Naive thymus-derived CD8-positive, alpha-beta T cell (primary cell): ENCODE results near the gene TUBB4B. TPM values are rescaled to one million over a fixed set of nuclear protein-coding genes. Genes with fewer than 3 reads are reported as not detected.
"Not testable (repeated sequence)": the region's sequence is repeated elsewhere in the genome, so short reads cannot be mapped to it uniquely, and the experiment has no call there.

ENCODE experiments used
- ATAC-seq, 2 donors: fragments of 150-1000 bp; cut with Tn5 transposase in 1 of 2; sonication (Bioruptor Pico), chemical (Tn5 transposase) in 1 of 2; 1 replicate in 1 of 2; 2 replicates in 1 of 2; pipeline ENCODE4 v1.10.0; 2021; ENCODE audit warnings: mild to moderate bottlenecking in 2 of 2, moderate library complexity in 2 of 2
- POLR2A ChIA-PET: fragments of 350-600 bp; sonication (Branson Sonifier 250); formaldehyde crosslinking; loops from one replicate; lab custom pipeline; 2021; ENCODE audit warnings: antibody characterized with exemption; lab: Charles Lee
- DNase-seq, 10 donors: peaks; one replicate each; pipeline versions ENCODE4 v3.0.0 to v3.0.0-alpha.2; 2020 to 2022
- H3K27ac Mint-ChIP-seq, 10 donors: one replicate each; pipeline ENCODE4 v1.8.0; 2020 to 2022; ENCODE audit warnings: mild to moderate bottlenecking in 10 of 10, mixed read lengths in 10 of 10, moderate library complexity in 4 of 10, inconsistent platforms in 1 of 10
- H3K27me3 Mint-ChIP-seq, 5 donors: one replicate each; pipeline ENCODE4 v1.8.0; 2021 to 2022; ENCODE audit warnings: mixed read lengths in 5 of 5
- H3K36me3 Mint-ChIP-seq, 3 donors: one replicate each; pipeline ENCODE4 v1.8.0; 2020 to 2022; ENCODE audit warnings: mixed read lengths in 3 of 3, mild to moderate bottlenecking in 2 of 3, inconsistent platforms in 1 of 3
- H3K4me1 Mint-ChIP-seq, 4 donors: one replicate each; pipeline ENCODE4 v1.8.0; 2021 to 2022; ENCODE audit warnings: mixed read lengths in 4 of 4
- H3K4me3 Mint-ChIP-seq, 10 donors: one replicate each; pipeline ENCODE4 v1.8.0; 2020 to 2022; ENCODE audit warnings: mild to moderate bottlenecking in 10 of 10, mixed read lengths in 10 of 10, moderate library complexity in 6 of 10, inconsistent platforms in 1 of 10
- H3K9me3 Mint-ChIP-seq, 9 donors: one replicate each; pipeline ENCODE4 v1.8.0; 2020 to 2022; ENCODE audit warnings: mixed read lengths in 9 of 9, mild to moderate bottlenecking in 3 of 9, inconsistent platforms in 1 of 9, moderate library complexity in 1 of 9
- polyA plus RNA-seq, 3 donors: library from polyadenylated mRNA; unstranded; fragments of 300-500 nt; fragmentation: Illumina TruSeq; gene quantifications; one replicate each; pipeline ENCODE4 v1.2.3, GENCODE V29; 2021
- total RNA-seq, 8 experiments: library from RNA in 2 of 8; stranded (reverse) in 2 of 8; gene quantifications; one replicate each; pipeline ENCODE4 v1.2.3 and lab custom pipeline; 2021 to 2026

Gene TUBB4B
- total and polyA plus RNA-seq, 5 experiments from 2014 or later, result 10.8 to 60.2 (median 23.4) TPM

DNA sequence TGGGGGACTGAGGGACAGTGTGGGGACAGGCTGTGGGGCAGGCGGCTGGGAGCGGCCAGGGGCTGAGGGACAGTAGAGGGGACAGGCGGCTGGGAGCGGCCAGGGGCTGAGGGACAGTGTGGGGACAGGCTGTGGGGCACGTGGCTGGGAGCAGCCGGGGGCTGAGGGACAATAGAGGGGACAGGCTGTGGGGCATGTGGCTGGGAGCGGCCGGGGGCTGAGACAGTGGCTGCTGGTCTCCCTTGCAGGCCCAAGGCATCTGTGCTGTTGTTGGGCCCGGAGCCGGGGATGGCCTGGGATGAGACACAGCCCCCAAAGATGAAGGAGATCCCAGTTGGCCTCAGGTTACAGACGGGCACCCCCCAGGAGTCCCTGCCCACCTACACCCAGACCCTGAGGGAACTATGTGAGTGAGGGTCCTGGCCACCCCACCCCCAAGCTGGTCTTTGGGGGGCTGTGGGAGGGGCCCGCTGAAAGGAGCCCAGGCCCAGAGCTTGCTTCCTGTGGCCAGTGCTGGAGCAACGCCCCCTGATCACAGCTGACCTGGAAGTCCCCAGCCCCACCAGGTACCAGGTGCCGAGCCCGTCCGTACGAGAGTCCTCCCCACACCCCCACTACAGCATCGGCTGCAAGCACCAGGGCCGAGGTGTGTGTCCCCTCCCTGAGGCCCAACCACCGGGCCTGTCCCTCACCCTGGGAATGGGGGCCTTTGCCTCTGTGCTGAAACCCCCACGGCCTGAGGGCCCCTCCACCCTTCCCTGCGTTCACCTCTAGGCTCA lies 10.6 kb downstream of the TUBB4B start:
- no peaks in the 10 kb centered on the region for H3K27me3 Mint-ChIP-seq

DNA sequence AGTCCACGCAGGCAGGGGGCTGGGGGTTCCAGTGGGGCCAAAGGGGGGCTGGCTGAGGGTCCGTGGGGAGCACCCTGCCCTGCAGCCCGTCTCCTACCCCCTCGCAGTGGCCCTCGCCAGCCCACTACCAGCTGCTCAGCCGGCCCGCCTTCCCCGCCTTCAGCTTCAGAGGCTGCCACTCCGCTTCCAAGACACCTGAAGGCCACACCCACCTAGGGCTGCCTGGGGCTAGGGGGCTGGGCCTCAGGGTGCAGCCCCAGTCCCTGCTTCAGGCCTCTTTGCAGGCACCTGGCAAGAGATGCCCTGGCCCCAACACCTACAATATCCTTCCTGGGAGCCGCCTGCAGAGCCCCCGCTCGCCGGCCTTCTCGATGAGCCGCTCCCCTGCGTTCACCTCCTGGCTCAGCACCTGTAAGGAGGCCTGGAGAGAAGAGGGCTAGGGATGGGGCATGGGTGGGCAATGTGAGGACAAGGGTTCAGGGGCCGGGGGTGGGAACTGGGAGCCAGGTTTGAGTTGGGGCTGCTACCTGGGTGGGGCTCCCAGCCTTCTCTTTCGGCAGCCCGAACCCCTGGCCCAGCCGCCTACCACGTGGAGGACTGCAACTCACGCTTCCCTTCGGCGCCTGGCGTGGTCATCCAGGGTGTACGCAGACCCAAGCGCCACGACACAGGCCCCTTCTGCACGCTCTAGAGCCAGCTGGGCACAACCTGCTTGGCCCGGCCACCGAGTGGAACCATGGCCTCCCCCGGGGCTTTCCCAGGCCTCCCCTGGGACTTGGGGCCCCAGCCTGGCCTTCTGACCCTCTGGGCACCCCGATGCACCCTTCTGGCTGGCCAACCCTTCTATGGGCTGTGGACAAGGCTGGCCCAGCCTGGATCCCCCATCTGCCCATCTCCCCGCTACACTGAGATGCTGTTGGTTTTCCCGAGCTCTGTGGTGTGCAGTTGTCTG lies 11.7 kb downstream of the TUBB4B start:
- Mint-ChIP-seq H3K9me3 (no peaks in the 10 kb centered on the region), H3K27ac (no peak overlapping the region), H3K4me1 (peaks cover 4 to 20% (median 12%) of the 10 kb centered on the region in 4 donors), H3K36me3 (peaks cover 0 to 3% (median 0%) of the 10 kb centered on the region in 3 donors), H3K27me3 (no peaks in the 10 kb centered on the region), H3K4me3 (no peak overlapping the region)
- DNase-seq, result no peak
- POLR2A ChIA-PET, result interaction anchor here (0.6 to 8.2 kb wide), 2 partner anchors 11 to 121 kb away, joined by 4 to 139 read pairs; partner anchors contain the start of gene TUBB4B
- no peak for ATAC-seq

More for the DNA sequence above, 10.6 kb downstream of the TUBB4B start:
- Mint-ChIP-seq H3K4me3 (no peak overlapping the region), H3K9me3 (no peaks in the 10 kb centered on the region), H3K4me1 (peaks cover 4 to 15% (median 10%) of the 10 kb centered on the region in 4 donors), H3K27ac (peak overlapping the region in 1 of 10 donors; percentile 40), H3K36me3 (peaks cover 0 to 3% (median 0%) of the 10 kb centered on the region in 3 donors)
- POLR2A ChIA-PET, result interaction anchor here (0.6 to 8.2 kb wide), 3 partner anchors 10 to 193 kb away, joined by 3 to 139 read pairs (median 7); partner anchors contain the start of gene TUBB4B
- DNase-seq, result no peak
- ATAC-seq, result no peak

DNA sequence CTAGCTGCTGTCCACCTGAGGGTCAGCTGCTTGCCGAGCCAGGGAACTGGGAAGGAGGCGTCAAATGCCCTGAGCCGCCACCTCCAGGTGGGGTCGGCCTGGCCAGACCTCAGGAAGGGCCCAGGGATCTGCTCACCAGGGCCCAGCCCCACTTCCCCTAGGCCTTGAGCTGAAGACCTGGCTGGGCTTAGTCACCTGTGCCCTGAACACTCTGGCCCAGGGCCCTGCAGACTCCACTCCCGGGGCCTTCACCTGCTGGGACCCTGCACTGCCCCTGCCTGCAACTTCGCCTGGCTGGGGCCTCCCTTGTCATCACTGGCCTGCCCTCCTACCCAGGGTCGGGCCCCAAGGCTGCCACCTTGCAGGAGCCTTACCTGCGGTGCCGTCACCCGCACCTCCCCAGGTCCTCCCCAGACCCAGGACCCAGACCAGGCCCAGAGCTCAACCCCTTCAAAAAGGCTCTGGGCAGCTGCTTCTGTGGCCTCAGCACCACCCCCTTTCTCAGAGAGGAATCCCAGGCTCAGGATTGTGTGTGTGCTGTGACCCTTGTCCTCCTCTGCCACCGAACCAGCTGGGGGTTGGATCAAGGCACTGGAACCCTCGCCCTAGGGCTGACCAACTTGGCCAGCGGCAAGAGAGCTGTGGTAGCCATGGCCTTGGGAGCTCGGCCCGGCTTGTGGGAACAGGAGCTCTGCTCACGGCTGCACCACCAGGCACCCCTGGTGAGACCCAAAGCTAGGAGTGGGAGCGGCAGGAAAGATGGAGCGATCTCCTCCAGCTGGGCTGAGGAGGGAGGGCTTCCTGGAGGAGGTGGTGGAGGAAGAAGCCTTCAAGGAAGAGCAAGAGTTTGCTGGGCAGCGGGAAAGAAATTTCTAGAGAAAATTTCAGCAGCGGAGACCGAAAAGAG lies 12.9 kb downstream of the TUBB4B start:
- H3K36me3 Mint-ChIP-seq, result peaks cover 0 to 8% (median 0%) of the 10 kb centered on the region in 3 donors
- peaks cover 4 to 20% (median 12%) of the 10 kb centered on the region in 4 donors for H3K4me1 Mint-ChIP-seq
- ATAC-seq, result no peak
- H3K27me3 Mint-ChIP-seq, result no peaks in the 10 kb centered on the region
- peak overlapping the region in 8 of 10 donors; percentile 53 to 89 (median 78) for H3K27ac Mint-ChIP-seq
- no peak for DNase-seq
- H3K4me3 Mint-ChIP-seq, result peak overlapping the region; percentile 79 to 92 (median 86)
- H3K9me3 Mint-ChIP-seq, result no peaks in the 10 kb centered on the region
- POLR2A ChIA-PET, result interaction anchor here (0.6 to 8.2 kb wide), 15 partner anchors 11 to 326 kb away, joined by 3 to 139 read pairs (median 4); partner anchors contain the start of genes MAN1B1, NRARP, PNPLA7 and SSNA1

DNA sequence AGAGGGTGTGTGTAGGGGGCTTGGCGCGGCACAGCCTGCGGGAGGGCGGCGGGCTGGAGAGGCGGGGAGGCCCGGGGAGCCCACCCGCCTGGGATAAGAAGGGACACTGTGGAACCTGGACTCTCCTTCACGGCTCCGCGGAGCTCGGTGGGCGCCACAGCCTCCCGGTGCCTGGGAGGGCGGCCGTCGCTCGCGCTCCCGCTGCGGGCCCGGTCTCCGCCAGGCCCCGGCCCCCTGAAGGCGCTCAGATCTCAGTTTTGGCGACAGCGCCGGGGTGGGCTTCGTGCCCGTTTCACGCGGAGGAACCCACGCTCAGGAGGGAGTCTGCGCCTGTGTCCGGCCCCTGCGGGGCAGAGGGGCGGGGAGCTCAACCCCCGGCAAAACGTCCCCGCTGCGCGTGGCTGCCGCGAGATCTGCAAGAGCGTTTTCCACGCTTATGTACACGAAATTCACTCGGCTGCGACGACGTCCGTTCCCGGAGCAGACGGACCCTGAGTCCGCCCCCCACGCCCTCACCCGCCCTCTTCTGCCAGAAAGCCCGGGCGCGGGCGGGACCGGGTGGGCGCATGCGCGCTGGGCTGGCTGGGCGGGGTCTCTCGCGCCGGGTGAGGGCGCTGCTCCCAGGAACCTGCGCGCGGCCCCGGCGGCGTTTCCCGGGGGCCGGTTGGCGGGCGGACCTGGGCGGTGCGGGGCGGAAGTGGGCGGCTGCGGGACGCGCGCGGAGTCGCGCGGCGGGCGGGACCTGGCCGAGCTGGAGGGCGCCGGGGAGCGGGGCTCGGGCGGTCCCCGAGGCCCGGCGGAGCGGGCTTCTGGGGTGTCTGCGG lies 13.7 kb downstream of the TUBB4B start, which contains the start of gene NELFB:
Gene NELFB (plus strand): TSS at position 704 of the 824 bp plus-strand sequence.
- Mint-ChIP-seq H3K4me1 (peaks cover 4 to 20% (median 12%) of the 10 kb centered on the region in 4 donors), H3K36me3 (peaks cover 0 to 13% (median 0%) of the 10 kb centered on the region in 3 donors), H3K4me3 (peak within 1 kb of the TSS; percentile 84 to 96 (median 87)), H3K9me3 (no peaks in the 10 kb centered on the region), H3K27ac (peak within 1 kb of the TSS; percentile 41 to 89 (median 78)), H3K27me3 (no peaks in the 10 kb centered on the region)
- peak; percentile 89 to 99 (median 96) for DNase-seq
- ATAC-seq, result peak; percentile 90
- POLR2A ChIA-PET, result interaction anchor here (0.6 to 8.2 kb wide), 16 partner anchors 10 to 325 kb away, joined by 3 to 139 read pairs (median 4); partner anchors contain the start of genes EXD3, MAN1B1, NRARP and PNPLA7

DNA sequence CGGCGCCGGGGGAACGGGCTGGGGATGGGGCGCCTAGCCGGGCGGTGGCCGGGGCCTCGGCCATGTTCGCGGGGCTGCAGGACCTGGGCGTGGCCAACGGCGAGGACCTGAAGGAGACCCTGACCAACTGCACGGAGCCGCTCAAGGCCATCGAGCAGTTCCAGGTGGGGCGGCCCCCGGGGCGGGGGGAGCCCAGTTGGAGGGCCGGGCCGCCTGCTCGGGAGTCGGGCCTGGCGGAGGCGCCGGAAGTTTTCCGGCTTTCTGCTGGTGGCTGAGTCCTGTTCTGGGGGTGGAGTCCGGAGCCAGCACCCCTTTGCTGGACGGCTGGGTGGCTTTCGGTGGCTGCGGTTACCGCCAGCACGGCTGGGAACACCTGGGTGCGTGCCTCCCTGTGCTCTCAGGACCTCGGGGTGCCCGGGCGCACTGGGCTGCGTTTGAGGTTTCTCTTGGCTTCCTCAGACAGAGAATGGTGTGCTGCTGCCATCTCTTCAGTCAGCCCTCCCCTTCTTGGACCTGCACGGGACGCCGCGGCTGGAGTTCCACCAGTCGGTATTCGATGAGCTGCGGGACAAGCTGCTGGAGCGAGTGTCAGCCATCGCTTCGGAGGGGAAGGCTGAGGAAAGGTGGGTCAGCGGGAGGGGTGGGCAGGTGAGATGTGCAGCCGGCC lies 14.5 kb downstream of the TUBB4B start:
- H3K4me3 Mint-ChIP-seq, result peak overlapping the region; percentile 84 to 96 (median 87)
- DNase-seq (peak in 1 of 10 donors; percentile 35), ATAC-seq (peak in 1 of 2 donors; percentile 6)
- peaks cover 4 to 20% (median 12%) of the 10 kb centered on the region in 4 donors for H3K4me1 Mint-ChIP-seq
- POLR2A ChIA-PET, result interaction anchor here (1.0 to 8.2 kb wide), 12 partner anchors 10 to 295 kb away, joined by 3 to 139 read pairs (median 4); partner anchors contain the start of genes EXD3, MAN1B1, PNPLA7 and SSNA1
- H3K9me3 Mint-ChIP-seq, result no peaks in the 10 kb centered on the region
- peaks cover 0 to 13% (median 0%) of the 10 kb centered on the region in 3 donors for H3K36me3 Mint-ChIP-seq
- no peaks in the 10 kb centered on the region for H3K27me3 Mint-ChIP-seq
- H3K27ac Mint-ChIP-seq, result peak overlapping the region in 9 of 10 donors; percentile 25 to 89 (median 66)

DNA sequence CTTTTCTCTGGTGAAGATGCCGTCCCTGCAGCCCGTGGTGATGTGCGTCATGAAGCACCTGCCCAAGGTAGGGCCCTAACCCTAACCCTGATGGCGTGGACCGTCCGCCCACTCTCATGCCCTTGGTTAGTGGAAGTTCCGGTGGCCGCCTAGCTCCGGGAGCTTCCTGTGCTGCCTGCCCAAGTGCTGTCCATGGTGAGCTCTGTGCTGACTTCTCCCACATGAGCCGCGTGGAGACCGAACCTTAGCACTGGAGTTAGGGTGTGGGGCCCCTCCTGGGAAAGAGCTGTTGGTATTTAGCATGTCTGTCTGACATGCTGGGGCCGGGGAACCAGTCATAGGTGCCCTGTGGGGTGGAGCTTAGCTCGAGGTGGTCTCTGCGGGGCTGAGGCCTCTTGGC lies 15.3 kb downstream of the TUBB4B start:
- peaks cover 4 to 20% (median 12%) of the 10 kb centered on the region in 4 donors for H3K4me1 Mint-ChIP-seq
- no peak for DNase-seq

DNA sequence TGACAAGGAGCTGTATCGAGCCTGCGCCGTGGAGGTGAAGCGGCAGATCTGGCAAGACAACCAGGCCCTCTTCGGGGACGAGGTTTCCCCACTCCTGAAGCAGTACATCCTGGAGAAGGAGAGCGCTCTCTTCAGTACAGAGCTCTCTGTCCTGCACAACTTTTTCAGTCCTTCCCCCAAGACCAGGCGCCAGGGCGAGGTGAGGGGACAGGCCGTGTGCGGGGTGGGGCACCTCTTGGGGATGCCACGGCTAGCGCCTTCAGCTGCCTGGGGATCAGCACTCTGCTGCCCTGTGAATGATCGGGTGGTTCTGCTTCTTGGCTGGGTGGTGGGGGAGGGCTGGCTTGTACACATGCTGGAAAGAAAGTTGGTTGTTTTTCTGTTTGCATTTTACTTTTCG lies 15.8 kb downstream of the TUBB4B start:
- Mint-ChIP-seq H3K4me1 (peaks cover 4 to 22% (median 15%) of the 10 kb centered on the region in 4 donors), H3K36me3 (peaks cover 0 to 22% (median 3%) of the 10 kb centered on the region in 3 donors), H3K27ac (peak overlapping the region in 1 of 10 donors; percentile 19)

More for the DNA sequence above, 15.3 kb downstream of the TUBB4B start:
- H3K9me3 Mint-ChIP-seq, result no peaks in the 10 kb centered on the region
- no peaks in the 10 kb centered on the region for H3K27me3 Mint-ChIP-seq
- peak overlapping the region; percentile 84 to 96 (median 87) for H3K4me3 Mint-ChIP-seq
- peak overlapping the region in 1 of 10 donors; percentile 11 for H3K27ac Mint-ChIP-seq
- H3K36me3 Mint-ChIP-seq, result peaks cover 0 to 17% (median 0%) of the 10 kb centered on the region in 3 donors
- POLR2A ChIA-PET, result interaction anchor here (0.6 to 8.2 kb wide), 9 partner anchors 9 to 293 kb away, joined by 3 to 139 read pairs (median 6); partner anchors contain the start of genes EXD3, MAN1B1 and TUBB4B
- no peak for ATAC-seq

DNA sequence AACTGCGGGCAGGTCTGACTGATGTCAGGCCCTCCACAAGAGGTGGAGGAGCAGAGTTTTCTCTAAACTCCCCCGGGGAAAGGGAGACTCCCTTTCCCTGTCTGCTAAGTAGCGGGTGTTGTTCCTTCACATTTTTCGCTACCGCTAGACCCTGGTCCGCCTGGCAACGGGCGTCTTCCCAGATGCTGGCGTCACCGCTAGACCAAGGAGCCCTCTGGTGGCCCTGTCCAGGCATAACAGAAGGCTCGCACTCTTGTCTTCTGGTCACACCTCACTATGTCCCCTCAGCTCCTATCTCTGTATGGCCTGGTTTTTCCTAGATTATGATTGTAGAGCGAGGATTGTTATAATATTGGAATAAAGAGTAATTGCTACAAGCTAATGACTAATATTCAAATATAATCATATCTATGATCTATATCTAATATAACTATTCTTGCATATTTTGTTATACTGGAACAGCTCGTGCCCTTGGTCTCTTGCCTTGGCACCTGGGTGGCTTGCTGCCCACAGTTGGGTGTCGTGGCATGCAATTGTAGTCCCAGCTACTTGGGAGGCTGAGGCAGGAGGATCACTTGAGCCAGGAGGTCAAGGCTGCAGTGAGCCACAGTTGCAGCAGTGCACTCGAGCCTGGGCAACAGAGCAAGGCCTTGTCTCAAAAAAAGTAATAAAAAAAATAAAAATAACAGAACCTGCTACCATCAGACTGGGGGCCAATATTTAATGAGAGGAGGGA lies 21.3 kb downstream of the TUBB4B start:
- POLR2A ChIA-PET, result interaction anchor here (1.2 kb wide), 1 partner anchor 8 kb away, joined by 4 read pairs; no protein-coding TSS in a partner anchor
- not testable (repeated sequence) for H3K27ac Mint-ChIP-seq, H3K27me3 Mint-ChIP-seq, H3K9me3 Mint-ChIP-seq, H3K4me3 Mint-ChIP-seq, ATAC-seq, H3K4me1 Mint-ChIP-seq
- peaks cover 0 to 46% (median 9%) of the 10 kb centered on the region in 3 donors for H3K36me3 Mint-ChIP-seq
- DNase-seq, result peak in 1 of 10 donors; percentile 38

More for the DNA sequence above, 15.8 kb downstream of the TUBB4B start:
- Mint-ChIP-seq H3K9me3 (no peaks in the 10 kb centered on the region), H3K4me3 (peak overlapping the region; percentile 59 to 96 (median 86)), H3K27me3 (no peaks in the 10 kb centered on the region)
- no peak for DNase-seq
- POLR2A ChIA-PET, result interaction anchor here (0.6 to 8.2 kb wide), 7 partner anchors 9 to 292 kb away, joined by 4 to 139 read pairs (median 6); partner anchors contain the start of genes MAN1B1 and TUBB4B
- no peak for ATAC-seq

DNA sequence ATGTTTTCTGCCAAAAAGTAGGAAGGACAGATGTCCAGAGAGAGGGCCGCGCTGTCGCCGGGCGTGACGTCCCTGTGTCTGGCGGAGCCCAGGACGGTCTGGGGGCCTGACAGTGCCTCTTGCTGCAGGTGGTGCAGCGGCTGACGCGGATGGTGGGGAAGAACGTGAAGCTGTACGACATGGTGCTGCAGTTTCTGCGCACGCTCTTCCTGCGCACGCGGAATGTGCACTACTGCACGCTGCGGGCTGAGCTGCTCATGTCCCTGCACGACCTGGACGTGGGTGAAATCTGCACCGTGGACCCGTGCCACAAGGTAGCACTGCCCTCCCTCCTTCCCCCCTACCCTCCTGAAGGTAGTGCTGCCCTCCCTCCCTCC lies 21.8 kb downstream of the TUBB4B start:
- no peaks in the 10 kb centered on the region for H3K27me3 Mint-ChIP-seq
- H3K4me1 Mint-ChIP-seq, result peaks cover 0 to 5% (median under 1%) of the 10 kb centered on the region in 4 donors
- no peak for DNase-seq
- H3K36me3 Mint-ChIP-seq, result peaks cover 0 to 51% (median 13%) of the 10 kb centered on the region in 3 donors
- POLR2A ChIA-PET, result no interaction called here
- H3K27ac Mint-ChIP-seq, result no peak overlapping the region
- no peaks in the 10 kb centered on the region for H3K9me3 Mint-ChIP-seq
- no peak overlapping the region for H3K4me3 Mint-ChIP-seq
- no peak for ATAC-seq
